ENCODE results near the gene SNX1.

Gene SNX1

DNA sequence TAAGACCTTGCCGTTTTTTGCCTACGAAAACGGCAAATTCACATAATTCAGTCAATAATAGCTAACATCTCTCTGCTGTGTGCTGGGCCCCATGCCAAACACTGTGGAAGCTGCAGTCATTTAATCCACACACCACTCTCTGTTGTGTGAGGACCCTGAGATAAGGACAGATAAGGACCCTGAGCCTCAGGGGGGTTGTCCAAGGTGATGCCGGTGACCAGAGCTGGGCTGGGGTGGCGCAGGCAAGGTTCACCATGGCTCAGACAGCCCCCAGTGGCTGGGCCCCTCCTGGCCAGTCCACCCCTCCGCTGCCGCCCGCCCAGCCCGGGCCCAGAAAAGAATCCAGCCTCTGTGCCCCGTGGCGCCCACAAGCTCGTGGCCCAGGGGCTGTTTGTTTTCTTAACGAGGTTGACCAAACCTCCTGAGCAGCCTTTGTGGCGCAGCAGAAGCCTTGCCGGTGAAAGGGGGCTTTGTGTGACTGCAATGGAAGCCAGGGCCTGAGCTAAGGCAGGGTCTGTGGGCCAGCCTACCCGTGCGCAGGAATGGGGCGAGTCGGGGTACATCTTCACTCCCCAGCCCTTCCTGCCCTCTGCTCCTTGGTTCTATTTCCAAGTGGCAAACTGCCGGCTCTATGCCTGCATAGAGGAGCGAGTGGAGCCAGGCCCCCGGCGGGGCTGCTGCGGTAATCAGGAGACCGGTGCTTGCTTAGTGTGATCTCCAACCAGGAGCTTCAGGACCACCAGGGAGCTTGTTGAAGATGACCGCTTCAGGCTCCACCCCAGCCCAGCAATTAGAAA is 51.3 kb downstream of the SNX1 start:
- DNase-seq (ENCODE audit: low read depth in 2 of 2), result no peak

DNA sequence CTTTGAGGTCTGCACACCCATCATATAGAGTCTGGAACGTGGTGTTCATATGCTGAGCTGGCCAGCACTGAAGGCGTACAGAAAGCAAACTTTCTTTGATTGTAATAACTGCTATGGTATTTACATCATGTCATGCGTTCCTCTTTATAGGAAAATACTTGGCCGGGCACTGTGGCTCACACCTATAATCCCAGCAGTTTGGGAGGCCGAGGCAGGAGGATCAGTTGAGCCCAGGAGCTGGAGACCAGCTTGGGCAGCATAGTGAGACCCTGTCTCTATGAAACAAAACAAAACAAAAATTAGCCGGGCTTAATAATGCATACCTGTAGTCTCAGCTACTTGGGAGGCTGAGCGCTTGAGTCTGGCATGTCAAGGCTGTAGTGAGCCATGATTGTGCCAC is 52.4 kb downstream of the SNX1 start:
- no peak for DNase-seq (ENCODE audit: low read depth in 2 of 2)

DNA sequence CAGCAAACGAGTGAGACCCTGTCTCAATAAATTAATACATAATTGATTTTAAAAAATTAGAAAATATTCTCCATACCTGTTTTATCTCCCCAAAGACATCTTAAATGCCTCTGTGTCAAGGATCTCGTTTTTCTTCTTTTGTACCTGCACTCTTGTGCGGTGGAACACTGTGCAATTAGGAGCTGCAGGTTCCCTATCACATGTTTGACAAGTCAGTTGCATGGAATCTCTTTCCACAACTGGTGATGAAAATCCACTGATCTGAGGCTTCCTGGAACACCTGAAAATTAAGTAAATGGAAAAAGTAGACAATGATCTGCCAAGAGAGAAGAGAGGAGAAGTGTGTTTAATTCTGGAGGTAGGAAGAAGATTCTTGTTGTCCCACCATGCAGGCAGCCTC is 52.8 kb downstream of the SNX1 start:
- no peak for DNase-seq (ENCODE audit: low read depth in 2 of 2)

- DNase-seq (ENCODE audit: low read depth in 2 of 2), result no peak
Measured at GRCh38 chr15:64149424-64149823, 53.6 kb downstream of the SNX1 start.

GRCh38 chr15:64149893-64150578 is 54.3 kb downstream of the SNX1 start:
- DNase-seq (ENCODE audit: low read depth in 2 of 2), result no peak

DNA sequence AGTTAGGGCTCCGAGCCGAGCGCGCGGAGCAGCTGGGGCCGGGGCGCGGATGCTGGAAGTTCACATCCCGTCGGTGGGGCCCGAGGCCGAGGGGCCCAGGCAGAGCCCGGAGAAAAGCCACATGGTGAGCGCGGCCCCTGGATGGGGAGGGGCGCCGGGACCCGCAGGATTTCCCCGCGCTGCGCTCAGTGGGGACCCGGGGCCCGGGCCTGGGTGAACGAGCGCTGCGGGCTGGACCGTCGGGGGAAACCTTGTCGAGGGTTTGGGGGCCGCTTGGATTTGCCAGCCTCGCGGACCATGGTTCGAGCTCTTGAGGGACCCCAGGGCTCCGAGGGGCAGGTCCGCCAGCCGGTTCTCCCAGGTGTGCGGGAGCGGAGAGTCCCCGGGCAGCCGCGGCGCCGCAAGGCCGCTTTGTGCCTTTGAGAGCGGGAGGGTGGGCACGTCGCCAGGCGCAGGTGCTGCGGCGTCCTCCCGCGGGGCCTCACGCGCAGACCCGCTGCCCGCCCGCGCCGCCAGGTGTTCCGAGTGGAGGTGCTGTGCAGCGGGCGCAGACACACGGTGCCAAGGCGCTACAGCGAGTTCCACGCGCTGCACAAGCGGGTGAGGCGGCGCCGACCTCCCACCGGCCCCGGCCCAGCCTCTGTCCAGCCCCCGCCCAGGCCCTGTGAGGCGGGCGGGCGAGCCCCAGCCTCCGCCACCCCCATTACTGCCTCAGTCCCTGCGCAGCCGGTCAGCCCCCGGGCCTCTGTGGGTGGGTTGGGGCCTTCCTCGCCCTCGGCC is 56.1 kb downstream of the SNX1 start, which contains the start of gene SNX22:
Gene SNX22, plus strand, starts transcription at position 5 of the 780 bp plus-strand sequence. Its CDS starts 45 bp downstream, at position 50.
- no peak for DNase-seq (ENCODE audit: low read depth in 2 of 2)

- DNase-seq (ENCODE audit: low read depth in 2 of 2), result no peak
Measured at GRCh38 chr15:64152507-64153387, 57.0 kb downstream of the SNX1 start.

DNA sequence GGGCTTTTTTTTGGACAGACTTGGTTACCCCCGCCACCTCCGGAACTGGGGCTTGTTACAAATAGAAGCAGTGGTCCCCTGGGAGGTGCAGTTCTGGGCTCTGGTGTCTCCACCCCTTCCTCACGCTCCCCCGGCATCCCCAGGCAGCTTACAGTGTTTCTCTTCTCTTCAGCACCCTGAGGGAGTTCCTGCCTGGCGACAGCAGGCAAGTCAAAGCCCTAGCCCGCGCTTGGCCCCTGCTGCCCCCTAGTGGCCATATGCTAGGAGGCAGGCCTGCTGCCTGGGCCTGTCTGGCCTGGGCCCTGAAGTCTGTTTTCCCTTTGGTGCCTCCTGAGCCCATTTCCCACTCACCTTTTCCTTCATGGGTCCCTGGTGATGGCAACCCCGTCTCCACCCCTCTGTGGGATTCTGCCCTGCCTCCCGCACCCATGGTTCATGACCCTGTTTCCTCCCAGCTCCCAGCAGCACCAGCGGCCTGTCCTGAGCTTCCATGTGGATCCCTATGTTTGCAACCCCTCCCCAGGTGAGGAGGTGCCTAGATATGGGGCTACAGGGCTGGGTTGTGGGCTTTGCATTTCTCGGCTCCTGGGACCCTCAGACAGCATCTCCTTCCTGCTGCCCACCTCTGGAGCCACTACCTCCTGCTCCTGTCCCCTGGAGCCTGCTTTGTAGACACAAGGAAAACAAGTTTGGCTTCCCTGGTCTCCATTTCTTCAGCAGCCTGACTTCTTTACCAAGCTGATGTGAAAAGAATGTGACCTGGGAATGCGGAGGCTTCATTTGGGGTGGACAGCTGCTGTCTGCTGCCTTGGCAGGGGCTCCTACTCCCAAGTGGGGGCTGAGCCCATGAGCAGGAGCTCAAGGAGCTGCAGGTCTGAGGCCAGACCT is 57.9 kb downstream of the SNX1 start:
- DNase-seq (ENCODE audit: low read depth in 2 of 2), result peak; percentile 72 to 80

- no peak for DNase-seq (ENCODE audit: low read depth in 2 of 2)
Measured at GRCh38 chr15:64155802-64156651, 60.2 kb downstream of the SNX1 start.

GRCh38 chr15:64156652-64157331 is 61.0 kb downstream of the SNX1 start:
- DNase-seq (ENCODE audit: low read depth in 2 of 2), result no peak

GRCh38 chr15:64157599-64158125 is 61.9 kb downstream of the SNX1 start:
- DNase-seq (ENCODE audit: low read depth in 2 of 2), result no peak

- no peak for DNase-seq (ENCODE audit: low read depth in 2 of 2)
Measured at GRCh38 chr15:64158363-64159134, 62.8 kb downstream of the SNX1 start.

- DNase-seq (ENCODE audit: low read depth in 2 of 2), result no peak
Measured at GRCh38 chr15:64161688-64162477, 66.1 kb downstream of the SNX1 start.

- no peak for DNase-seq (ENCODE audit: low read depth in 2 of 2)
Measured at GRCh38 chr15:64162478-64162868, 66.7 kb downstream of the SNX1 start.

- DNase-seq (ENCODE audit: low read depth in 2 of 2), result peak; percentile 94 to 98
Measured at GRCh38 chr15:64162869-64163658, 67.3 kb downstream of the SNX1 start, which contains the start of gene PPIB. Gene PPIB, minus strand, starts transcription at chr15:64163022. Its CDS starts 36 bp downstream, at chr15:64162986.

All from stimulated activated CD8-positive, alpha-beta memory T cell treated with anti-CD3 and anti-CD28 coated beads, Interleukin-15, amount 100 ng/mL, for 4 hours (primary cell).